ENCODE measurements around the gene MTHFSD.

The MTHFSD gene, protein sequence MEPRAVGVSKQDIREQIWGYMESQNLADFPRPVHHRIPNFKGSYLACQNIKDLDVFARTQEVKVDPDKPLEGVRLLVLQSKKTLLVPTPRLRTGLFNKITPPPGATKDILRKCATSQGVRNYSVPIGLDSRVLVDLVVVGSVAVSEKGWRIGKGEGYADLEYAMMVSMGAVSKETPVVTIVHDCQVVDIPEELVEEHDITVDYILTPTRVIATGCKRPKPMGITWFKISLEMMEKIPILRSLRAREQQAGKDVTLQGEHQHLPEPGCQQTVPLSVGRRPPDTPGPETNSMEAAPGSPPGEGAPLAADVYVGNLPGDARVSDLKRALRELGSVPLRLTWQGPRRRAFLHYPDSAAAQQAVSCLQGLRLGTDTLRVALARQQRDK

DNA sequence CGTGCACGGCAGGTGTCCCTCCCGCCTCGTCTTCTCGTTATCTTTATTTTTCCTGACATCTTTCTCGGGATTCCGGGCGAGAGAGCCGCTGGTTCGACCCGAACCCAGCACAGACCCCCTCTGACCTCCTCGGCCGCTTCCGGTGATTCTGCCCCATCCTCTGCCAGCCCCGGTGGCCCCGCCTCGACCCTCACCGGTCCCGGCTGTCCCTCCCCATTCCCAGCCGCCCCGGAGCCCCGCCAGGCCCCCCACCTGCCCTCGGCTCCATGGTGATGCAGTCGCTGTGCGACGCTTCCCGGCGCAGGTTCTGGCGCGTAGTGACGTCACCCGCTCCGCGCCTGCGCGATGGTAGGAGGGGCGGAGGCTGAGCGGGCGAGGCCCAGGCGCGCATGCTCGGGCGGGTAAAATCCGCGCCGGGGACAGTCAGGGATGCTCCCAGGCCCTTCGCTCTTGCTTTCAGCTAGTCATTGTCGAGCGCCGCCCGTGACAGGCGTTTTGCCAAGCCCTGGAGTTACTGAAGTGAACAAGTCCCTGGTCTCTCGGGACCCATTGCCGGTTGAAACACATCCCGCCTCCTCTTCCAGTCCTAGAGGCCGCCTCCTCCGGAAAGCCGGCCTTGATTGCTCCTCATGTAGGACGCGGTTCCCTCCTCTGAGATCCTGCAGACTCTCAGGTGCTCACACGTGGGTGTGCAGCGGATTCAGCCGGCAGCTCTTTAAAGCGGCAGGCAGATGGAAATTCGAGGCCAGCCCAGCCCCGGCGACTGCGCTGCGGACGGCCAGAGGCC is at the start of gene MTHFSD:
Gene MTHFSD (minus strand): TSS at position 319 of the 787 bp plus-strand sequence. CDS start 51 bp downstream, at position 268.
- TF ChIP-seq ZNF70 (CRISPR knock-in tag; IDR thresholded peaks at IDR 0.05) = peak; percentile 77
- peak; percentile 57; the same call in 1 of the 2 replicates for TF ChIP-seq PATZ1 (CRISPR knock-in tag; IDR thresholded peaks at IDR 0.05; ENCODE audit: borderline replicate concordance)
- TF ChIP-seq, protein P1, sequence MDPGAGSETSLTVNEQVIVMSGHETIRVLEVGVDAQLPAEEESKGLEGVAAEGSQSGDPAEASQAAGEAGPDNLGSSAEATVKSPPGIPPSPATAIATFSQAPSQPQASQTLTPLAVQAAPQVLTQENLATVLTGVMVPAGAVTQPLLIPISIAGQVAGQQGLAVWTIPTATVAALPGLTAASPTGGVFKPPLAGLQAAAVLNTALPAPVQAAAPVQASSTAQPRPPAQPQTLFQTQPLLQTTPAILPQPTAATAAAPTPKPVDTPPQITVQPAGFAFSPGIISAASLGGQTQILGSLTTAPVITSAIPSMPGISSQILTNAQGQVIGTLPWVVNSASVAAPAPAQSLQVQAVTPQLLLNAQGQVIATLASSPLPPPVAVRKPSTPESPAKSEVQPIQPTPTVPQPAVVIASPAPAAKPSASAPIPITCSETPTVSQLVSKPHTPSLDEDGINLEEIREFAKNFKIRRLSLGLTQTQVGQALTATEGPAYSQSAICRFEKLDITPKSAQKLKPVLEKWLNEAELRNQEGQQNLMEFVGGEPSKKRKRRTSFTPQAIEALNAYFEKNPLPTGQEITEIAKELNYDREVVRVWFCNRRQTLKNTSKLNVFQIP (CRISPR knock-in tag; IDR thresholded peaks at IDR 0.05; ENCODE audit: borderline replicate concordance, low read depth) = no peak
- peak; percentile 81 for TF ChIP-seq GLIS3 (CRISPR knock-in tag; IDR thresholded peaks at IDR 0.05)
- peak; percentile 57; the same call in 1 of the 2 replicates for TF ChIP-seq CSRNP3 (CRISPR knock-in tag; IDR thresholded peaks at IDR 0.05)
- peak; percentile 93 for ATAC-seq

- TF ChIP-seq TSHZ2 (CRISPR knock-in tag; IDR thresholded peaks at IDR 0.05) (no peak), CSRNP3 (CRISPR knock-in tag; IDR thresholded peaks at IDR 0.05) (no peak), TOX (CRISPR knock-in tag; IDR thresholded peaks at IDR 0.05; ENCODE audit: borderline replicate concordance) (no peak), PPARA (CRISPR knock-in tag; IDR thresholded peaks at IDR 0.05; ENCODE audit: borderline replicate concordance) (no peak), ESRRG (CRISPR knock-in tag; IDR thresholded peaks at IDR 0.05) (no peak), SNAI2 (CRISPR knock-in tag; IDR thresholded peaks at IDR 0.05) (no peak), ZC3H10 (CRISPR knock-in tag; IDR thresholded peaks at IDR 0.05) (no peak), OSR1 (CRISPR knock-in tag; IDR thresholded peaks at IDR 0.05) (no peak), CSDC2 (CRISPR knock-in tag; IDR thresholded peaks at IDR 0.05) (no peak)
- TF ChIP-seq, protein P1 (CRISPR knock-in tag; IDR thresholded peaks at IDR 0.05; ENCODE audit: borderline replicate concordance, low read depth) = no peak
- no peak for ATAC-seq
Observed at GRCh38 chr16:86604436-86605193, 49.6 kb upstream of the MTHFSD start.

DNA sequence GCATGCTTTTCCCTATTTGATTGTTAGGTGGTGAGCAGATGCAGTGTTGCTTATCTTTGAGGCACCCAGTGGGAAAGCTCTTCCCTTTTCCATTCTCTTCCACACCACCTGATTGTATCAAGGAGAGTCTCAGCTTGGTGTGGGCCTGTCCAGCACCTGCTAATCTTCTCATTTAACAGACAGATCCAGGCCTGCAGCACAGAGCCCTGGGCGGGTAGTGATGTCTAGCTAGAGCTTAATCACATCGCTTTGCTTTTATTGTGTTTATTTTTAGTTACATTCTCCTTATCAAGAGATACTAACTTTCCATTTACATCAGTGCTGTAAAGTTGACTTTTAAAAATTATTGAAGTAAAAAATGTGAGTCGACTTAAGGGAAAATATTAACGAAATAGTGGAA is 47.5 kb upstream of the MTHFSD start:
- ATAC-seq = no peak; the same call in 2 of the 3 replicates
- TF ChIP-seq TSHZ2 (CRISPR knock-in tag; IDR thresholded peaks at IDR 0.05) (no peak), CREB5 (CRISPR knock-in tag; IDR thresholded peaks at IDR 0.05; ENCODE audit: low read depth) (no peak), ARNTL (CRISPR knock-in tag; IDR thresholded peaks at IDR 0.05; ENCODE audit: borderline replicate concordance, low read depth) (no peak), ZFP30 (CRISPR knock-in tag; IDR thresholded peaks at IDR 0.05) (no peak), ZNF70 (CRISPR knock-in tag; IDR thresholded peaks at IDR 0.05) (no peak), SNAI2 (CRISPR knock-in tag; IDR thresholded peaks at IDR 0.05) (no peak), GLIS3 (CRISPR knock-in tag; IDR thresholded peaks at IDR 0.05) (no peak), ISL1 (CRISPR knock-in tag; IDR thresholded peaks at IDR 0.05) (no peak), CSDC2 (CRISPR knock-in tag; IDR thresholded peaks at IDR 0.05) (no peak), PPARA (CRISPR knock-in tag; IDR thresholded peaks at IDR 0.05; ENCODE audit: borderline replicate concordance) (no peak)
